ENCODE results near the gene CAPSL.

- no peak for TF ChIP-seq EZH2 (IDR thresholded peaks at IDR 0.05; ENCODE audit: borderline replicate concordance, low read length)
- TF ChIP-seq CTCF (IDR thresholded peaks at IDR 0.05; ENCODE audit: low read length): no peak
These were observed 61.5 kb downstream of the CAPSL start for GRCh38 chr5:35876922-35877321.
